MM.1S (cell line): ENCODE results near the gene SLC2A1.
"Not testable (repeated sequence)": the region's sequence is repeated elsewhere in the genome, so short reads cannot be mapped to it uniquely, and the experiment has no call there.

Experiments used
- DNase-seq: peaks from one replicate; pipeline ENCODE4 v3.0.0-alpha.2; 2015
- H2AFZ ChIP-seq: fragments of 300-600 bp; sonication (generic); 2 replicates; pipeline ENCODE4 v1.6.0; 2016; ENCODE audit warnings: antibody characterized with exemption, low read length
- H3F3A ChIP-seq: fragments of 300-600 bp; sonication (generic); 2 replicates; pipeline ENCODE4 v1.6.1; 2016; ENCODE audit warnings: mild to moderate bottlenecking, antibody characterized with exemption, low read length, moderate library complexity, mixed read lengths; ENCODE audit not compliant: insufficient read depth
- H3K27ac ChIP-seq: fragments of 300-600 bp; sonication (generic); 2 replicates; pipeline ENCODE4 v1.5.1; 2016; ENCODE audit warnings: mild to moderate bottlenecking, low read length
- H3K27me3 ChIP-seq: fragments of 300-600 bp; sonication (generic); replicated peaks from 2 replicates; pipeline ENCODE4 v1.6.0; 2016; ENCODE audit warnings: low read length; ENCODE audit not compliant: insufficient read depth
- H3K36me3 ChIP-seq: fragments of 300-600 bp; sonication (generic); replicated peaks from 2 replicates; pipeline ENCODE4 v1.6.1; 2016; ENCODE audit warnings: mild to moderate bottlenecking, low read length, mixed read lengths; ENCODE audit not compliant: insufficient read depth
- H3K4me1 ChIP-seq: fragments of 300-600 bp; sonication (generic); 2 replicates; pipeline ENCODE4 v1.6.1; 2016; ENCODE audit warnings: low read length, mixed read lengths
- H3K4me2 ChIP-seq: fragments of 300-600 bp; sonication (generic); 2 replicates; pipeline ENCODE4 v1.6.0; 2016; ENCODE audit warnings: low read depth, low read length
- H3K4me3 ChIP-seq: fragments of 300-600 bp; sonication (generic); 2 replicates; pipeline ENCODE4 v1.5.1; 2016; ENCODE audit warnings: low read length, mixed read lengths
- H3K79me2 ChIP-seq: fragments of 300-600 bp; sonication (generic); 2 replicates; pipeline ENCODE4 v1.6.1; 2016; ENCODE audit warnings: mixed run types, low read length, mixed read lengths
- H3K9ac ChIP-seq: fragments of 300-600 bp; sonication (generic); 2 replicates; pipeline ENCODE4 v1.6.1; 2016; ENCODE audit warnings: low read length, mixed read lengths
- H3K9me2 ChIP-seq: fragments of 300-600 bp; sonication (generic); replicated peaks from 2 replicates; pipeline ENCODE4 v1.6.1; 2016; ENCODE audit warnings: mild to moderate bottlenecking, low read length, mixed read lengths; ENCODE audit not compliant: insufficient read depth
- H3K9me3 ChIP-seq: fragments of 300-600 bp; sonication (generic); replicated peaks from 2 replicates; pipeline ENCODE4 v1.6.1; 2016; ENCODE audit warnings: mild to moderate bottlenecking, low read length, mixed read lengths; ENCODE audit not compliant: insufficient read depth
- H4K20me1 ChIP-seq: fragments of 300-600 bp; sonication (generic); 2 replicates; pipeline ENCODE4 v1.6.1; 2016; ENCODE audit warnings: mild to moderate bottlenecking, low read length, moderate library complexity, mixed read lengths; ENCODE audit not compliant: insufficient read depth
- EZH2 ChIP-seq: fragments of 300-600 bp; sonication (generic); optimal IDR thresholded peaks from 2 replicates; pipeline ENCODE3; 2017; ENCODE audit warnings: low read depth, mild to moderate bottlenecking, antibody characterized with exemption, low read length, mixed read lengths
- EZH2phosphoT487 ChIP-seq: fragments of 300-600 bp; sonication (generic); IDR thresholded peaks from 2 replicates; pipeline ENCODE4 v1.6.1; 2018; ENCODE audit warnings: antibody characterized with exemption, low read length
- TF ChIP-seq, protein P1 (sequence below): fragments of 300-600 bp; sonication (generic); IDR thresholded peaks from 2 replicates; pipeline ENCODE4 v1.5.1; 2016; ENCODE audit warnings: antibody characterized with exemption, low read length, mixed read lengths

SLC2A1 gene

DNA sequence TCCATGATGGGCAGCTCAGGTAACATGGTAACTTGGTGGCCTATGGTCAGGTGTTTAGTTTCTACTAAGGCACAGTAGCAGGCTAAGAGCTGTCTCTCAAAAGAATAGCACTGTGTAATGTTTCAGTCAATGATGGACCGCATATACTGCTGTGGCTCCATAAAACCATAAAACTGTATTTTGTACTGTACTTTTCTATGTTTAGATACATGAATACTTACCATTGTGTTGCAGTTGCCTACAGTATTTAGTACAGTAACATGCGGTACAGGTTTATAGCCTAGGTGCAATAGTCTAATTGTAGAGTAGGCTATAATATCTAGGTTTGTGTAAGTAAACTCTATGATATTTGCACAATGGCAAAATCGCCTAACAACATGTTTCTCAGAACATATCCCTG is 50.6 kb downstream of the SLC2A1 start:
- H3K4me2 ChIP-seq: no peak overlapping the region
- no peak for DNase-seq
- H4K20me1 ChIP-seq: no peaks in the 10 kb centered on the region
- H3K79me2 ChIP-seq: no peaks in the 10 kb centered on the region
- no peaks in the 10 kb centered on the region for H3K36me3 ChIP-seq
- H3K27ac ChIP-seq: no peak overlapping the region
- no peak overlapping the region for H3K9ac ChIP-seq
- H3K4me1 ChIP-seq: no peaks in the 10 kb centered on the region
- TF ChIP-seq, protein P1, sequence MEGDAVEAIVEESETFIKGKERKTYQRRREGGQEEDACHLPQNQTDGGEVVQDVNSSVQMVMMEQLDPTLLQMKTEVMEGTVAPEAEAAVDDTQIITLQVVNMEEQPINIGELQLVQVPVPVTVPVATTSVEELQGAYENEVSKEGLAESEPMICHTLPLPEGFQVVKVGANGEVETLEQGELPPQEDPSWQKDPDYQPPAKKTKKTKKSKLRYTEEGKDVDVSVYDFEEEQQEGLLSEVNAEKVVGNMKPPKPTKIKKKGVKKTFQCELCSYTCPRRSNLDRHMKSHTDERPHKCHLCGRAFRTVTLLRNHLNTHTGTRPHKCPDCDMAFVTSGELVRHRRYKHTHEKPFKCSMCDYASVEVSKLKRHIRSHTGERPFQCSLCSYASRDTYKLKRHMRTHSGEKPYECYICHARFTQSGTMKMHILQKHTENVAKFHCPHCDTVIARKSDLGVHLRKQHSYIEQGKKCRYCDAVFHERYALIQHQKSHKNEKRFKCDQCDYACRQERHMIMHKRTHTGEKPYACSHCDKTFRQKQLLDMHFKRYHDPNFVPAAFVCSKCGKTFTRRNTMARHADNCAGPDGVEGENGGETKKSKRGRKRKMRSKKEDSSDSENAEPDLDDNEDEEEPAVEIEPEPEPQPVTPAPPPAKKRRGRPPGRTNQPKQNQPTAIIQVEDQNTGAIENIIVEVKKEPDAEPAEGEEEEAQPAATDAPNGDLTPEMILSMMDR: no peak
- TF ChIP-seq EZH2: no peak
- TF ChIP-seq EZH2phosphoT487: no peak
- no peaks in the 10 kb centered on the region for H3K9me2 ChIP-seq
- no peaks in the 10 kb centered on the region for H3K9me3 ChIP-seq
- no peak overlapping the region for H2AFZ ChIP-seq
- H3F3A ChIP-seq: no peaks in the 10 kb centered on the region
- H3K27me3 ChIP-seq: no peaks in the 10 kb centered on the region
- no peak overlapping the region for H3K4me3 ChIP-seq

DNA sequence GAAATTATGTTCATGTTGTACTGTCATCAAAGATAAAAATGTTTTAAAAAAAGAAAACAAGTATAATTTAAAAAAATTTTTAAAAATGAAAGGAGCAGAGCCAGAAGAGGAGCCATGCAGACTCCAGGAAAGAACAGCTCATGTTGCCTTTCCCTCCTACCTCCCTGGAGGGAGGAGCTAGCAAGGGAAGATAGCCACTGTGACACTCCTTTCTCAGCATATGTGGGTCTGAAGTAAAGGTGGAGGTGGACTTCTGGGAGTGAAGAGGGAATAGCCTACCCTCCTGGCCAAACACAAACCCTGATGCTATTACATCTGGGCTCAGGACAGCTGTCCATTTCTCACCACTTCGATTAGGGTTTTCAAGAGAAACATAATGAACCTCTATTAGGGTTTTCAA is 54.2 kb downstream of the SLC2A1 start:
- H3K4me2 ChIP-seq: no peak overlapping the region
- no peaks in the 10 kb centered on the region for H3K27me3 ChIP-seq
- no peaks in the 10 kb centered on the region for H3K36me3 ChIP-seq
- no peaks in the 10 kb centered on the region for H4K20me1 ChIP-seq
- no peak for TF ChIP-seq EZH2phosphoT487
- no peak for TF ChIP-seq EZH2
- TF ChIP-seq, protein P1: no peak
- no peaks in the 10 kb centered on the region for H3K4me1 ChIP-seq
- no peaks in the 10 kb centered on the region for H3K79me2 ChIP-seq
- H3K9me2 ChIP-seq: no peaks in the 10 kb centered on the region
- no peak overlapping the region for H3K27ac ChIP-seq
- no peak overlapping the region for H3K4me3 ChIP-seq
- H2AFZ ChIP-seq: no peak overlapping the region
- no peaks in the 10 kb centered on the region for H3F3A ChIP-seq
- no peaks in the 10 kb centered on the region for H3K9me3 ChIP-seq
- DNase-seq: no peak
- no peak overlapping the region for H3K9ac ChIP-seq

DNA sequence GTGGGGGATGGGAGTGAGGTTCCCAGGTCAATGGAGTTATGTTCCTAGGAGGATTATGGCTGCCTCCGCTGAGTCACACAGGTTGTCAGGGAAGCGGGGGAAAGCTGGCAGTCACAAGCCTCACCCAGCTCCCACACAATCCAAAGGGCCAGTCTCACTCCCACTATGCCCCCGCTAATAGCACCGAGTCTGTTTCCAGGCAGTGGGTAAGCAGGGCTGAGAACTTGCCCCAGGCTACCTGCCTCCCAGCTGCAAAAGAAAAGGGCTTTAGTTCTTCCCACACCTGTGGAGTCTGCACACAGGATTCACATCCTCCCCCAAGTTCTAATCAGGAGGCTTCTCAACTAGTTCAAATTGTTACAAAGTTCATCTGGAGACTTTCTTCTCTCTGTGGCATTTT is 58.7 kb downstream of the SLC2A1 start:
- H3K4me3 ChIP-seq, H3K79me2 ChIP-seq, H3K27ac ChIP-seq, H3K9me3 ChIP-seq, H3K4me2 ChIP-seq, H3K27me3 ChIP-seq, H2AFZ ChIP-seq, H3K36me3 ChIP-seq, H4K20me1 ChIP-seq, H3K9me2 ChIP-seq, H3K4me1 ChIP-seq, H3F3A ChIP-seq, H3K9ac ChIP-seq, DNase-seq: not testable (repeated sequence)

DNA sequence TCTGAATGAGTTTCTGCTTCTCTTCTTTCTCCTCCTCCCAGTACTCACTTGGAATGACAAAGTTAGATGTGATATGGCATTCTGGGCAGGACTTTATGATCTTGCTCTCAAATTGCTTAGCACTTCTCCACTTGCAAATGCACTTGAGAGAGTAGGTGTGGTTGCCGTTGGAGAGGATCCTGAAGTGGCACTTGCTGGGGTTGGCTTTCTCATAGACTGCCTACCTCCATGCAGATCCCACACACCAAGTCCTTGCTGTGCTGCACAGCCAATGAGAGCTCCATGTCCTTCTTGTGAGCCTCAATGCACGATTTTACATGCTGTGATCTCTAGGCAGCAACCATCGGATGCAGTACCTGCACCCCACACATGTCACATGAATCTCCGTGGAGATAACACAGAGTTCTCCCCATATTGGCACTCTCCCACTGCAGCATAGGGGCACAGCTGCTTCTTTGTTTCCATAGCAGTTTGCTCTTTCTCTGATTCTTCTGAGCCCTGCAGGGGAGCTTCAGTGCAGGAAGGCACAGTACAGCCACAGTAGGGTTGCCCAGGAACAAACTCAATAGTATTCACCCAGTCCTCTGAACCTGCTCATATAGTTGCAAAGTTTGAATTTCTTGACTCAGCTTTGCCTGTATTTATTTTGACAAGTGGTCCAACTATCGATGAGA is 67.1 kb downstream of the SLC2A1 start:
- no peak for DNase-seq
- H3K9me3 ChIP-seq: no peaks in the 10 kb centered on the region
- H3K4me2 ChIP-seq: no peak overlapping the region
- H3K36me3 ChIP-seq: no peaks in the 10 kb centered on the region
- no peaks in the 10 kb centered on the region for H3F3A ChIP-seq
- no peaks in the 10 kb centered on the region for H3K9me2 ChIP-seq
- no peak overlapping the region for H2AFZ ChIP-seq
- TF ChIP-seq, protein P1: no peak
- H3K4me1 ChIP-seq: no peaks in the 10 kb centered on the region
- no peak overlapping the region for H3K9ac ChIP-seq
- H3K27ac ChIP-seq: no peak overlapping the region
- H3K79me2 ChIP-seq: no peaks in the 10 kb centered on the region
- H3K4me3 ChIP-seq: no peak overlapping the region
- H4K20me1 ChIP-seq: no peaks in the 10 kb centered on the region
- no peaks in the 10 kb centered on the region for H3K27me3 ChIP-seq
